K562 (cell line): Measurements from ENCODE around the gene NRXN3.

ENCODE experiments used
- MYC ChIP-seq, 2 experiments: fragments of 250-450 bp in 1 of 2; sonication (Bioruptor Pico) in 1 of 2; IDR thresholded peaks; 2 replicates each; pipeline versions ENCODE4 v1.5.1 to v1.6.1; 2012 to 2021; ENCODE audit warnings: low read depth in 2 of 2, borderline replicate concordance in 1 of 2, improper control_type of control experiment in 1 of 2, low read length in 1 of 2, mild to moderate bottlenecking in 1 of 2, moderate library complexity in 1 of 2
- POLR3A ChIP-seq: IDR thresholded peaks from 2 replicates; pipeline ENCODE4 v1.6.1; 2011; ENCODE audit warnings: borderline replicate concordance, mild to moderate bottlenecking, moderate library complexity; ENCODE audit not compliant: insufficient read length, insufficient read depth; ENCODE audit errors: extremely low read depth
- STAG1 ChIP-seq: sonication (generic); formaldehyde crosslinking; IDR thresholded peaks from 2 replicates; pipeline ENCODE4 v1.5.0; 2020; ENCODE audit warnings: missing genetic modification reagents, borderline replicate concordance
- VEZF1 ChIP-seq: fragments of 200-800 bp; sonication (Bioruptor generic); IDR thresholded peaks from 2 replicates; pipeline ENCODE4 v1.6.1; 2017; ENCODE audit warnings: missing genetic modification characterization, missing compliant biosample characterization

GRCh38 chr14:79328863-79329262 is 1158.7 kb downstream of the NRXN3 start:
- TF ChIP-seq MYC (IDR thresholded peaks at IDR 0.05; ENCODE audit: low read depth, low read length) (no peak), MYC (CRISPR knock-in tag; IDR thresholded peaks at IDR 0.05; ENCODE audit: borderline replicate concordance, low read depth) (no peak), STAG1 (CRISPR knock-in tag) (no peak), VEZF1 (no peak), POLR3A (no peak)
